HG03139 (cell line): Measurements from ENCODE around the gene LPIN2.
"Not testable (repeated sequence)": the region's sequence is repeated elsewhere in the genome, so short reads cannot be mapped to it uniquely, and the experiment has no call there.

Source experiments
- ATAC-seq: cut with Tn5 transposase; IDR thresholded peaks from one replicate; pipeline ENCODE4 v1.9.1; 2021; ENCODE audit not compliant: unreplicated experiment

The LPIN2 gene

GRCh38 chr18:3046216-3046808, 33.4 kb upstream of the LPIN2 start:
- ATAC-seq, result no peak

- ATAC-seq, result no peak
These were observed 32.2 kb upstream of the LPIN2 start for GRCh38 chr18:3044931-3045698.

- ATAC-seq, result no peak
These were observed 29.4 kb upstream of the LPIN2 start for GRCh38 chr18:3042379-3042778.

- ATAC-seq, result no peak
These were observed 28.9 kb upstream of the LPIN2 start for GRCh38 chr18:3041843-3042242.

GRCh38 chr18:3040881-3041280, 27.9 kb upstream of the LPIN2 start:
- no peak for ATAC-seq

- ATAC-seq, result no peak
These were observed 27.2 kb upstream of the LPIN2 start for GRCh38 chr18:3040173-3040572.

- peak; percentile 97 for ATAC-seq
These were observed 24.5 kb upstream of the LPIN2 start for GRCh38 chr18:3037423-3037915.

- ATAC-seq, result no peak
These were observed 23.2 kb upstream of the LPIN2 start for GRCh38 chr18:3036108-3036507.

GRCh38 chr18:3035635-3036034, 22.7 kb upstream of the LPIN2 start:
- no peak for ATAC-seq

- no peak for ATAC-seq
These were observed 19.8 kb upstream of the LPIN2 start for GRCh38 chr18:3032721-3033120.

GRCh38 chr18:3029215-3029952, 16.4 kb upstream of the LPIN2 start:
- ATAC-seq, result no peak

- ATAC-seq, result not testable (repeated sequence)
These were observed 15.2 kb upstream of the LPIN2 start for GRCh38 chr18:3028115-3028514.

GRCh38 chr18:3027370-3027891, 14.5 kb upstream of the LPIN2 start:
- no peak for ATAC-seq

GRCh38 chr18:3025544-3025943, 12.6 kb upstream of the LPIN2 start:
- ATAC-seq, result no peak

- ATAC-seq, result not testable (repeated sequence)
These were observed 10.7 kb upstream of the LPIN2 start for GRCh38 chr18:3023603-3024002.

GRCh38 chr18:3016585-3017297, 3.8 kb upstream of the LPIN2 start:
- ATAC-seq, result no peak

GRCh38 chr18:3015851-3016250, 2.9 kb upstream of the LPIN2 start:
- no peak for ATAC-seq

- no peak for ATAC-seq
These were observed 2.3 kb upstream of the LPIN2 start for GRCh38 chr18:3015204-3015592.

GRCh38 chr18:3014503-3015203, 1.7 kb upstream of the LPIN2 start:
- no peak for ATAC-seq
